Transverse colon (tissue), 4 donors: Measurements from ENCODE around the gene BPHL. TPM values are rescaled to one million over a fixed set of nuclear protein-coding genes. Genes with fewer than 3 reads are reported as not detected.
A peak's percentile ranks its signal among the peaks of the same experiment; 100 is the strongest.

Experiments used
- DNase-seq: peaks from one replicate; pipeline ENCODE4 v3.0.0-alpha.2; 2019
- H3K27ac ChIP-seq, 4 donors: fragments of 200-600 bp; sonication (generic); 2 replicates each; pipeline ENCODE4 v1.5.1; 2016 to 2018; ENCODE audit warnings: inconsistent platforms in 4 of 4
- H3K27me3 ChIP-seq: fragments of 200-600 bp; sonication (generic); 2 replicates; pipeline ENCODE4 v1.5.1; 2017; ENCODE audit warnings: inconsistent platforms
- H3K36me3 ChIP-seq, 4 donors: fragments of 200-600 bp; sonication (generic); 2 replicates each; pipeline ENCODE4 v1.5.1; 2017 to 2019; ENCODE audit warnings: inconsistent platforms in 4 of 4
- H3K4me1 ChIP-seq, 4 donors: fragments of 200-600 bp; sonication (generic); 2 replicates each; pipeline ENCODE4 v1.5.1; 2017 to 2020; ENCODE audit warnings: inconsistent platforms in 4 of 4
- H3K4me3 ChIP-seq, 4 donors: fragments of 200-600 bp; sonication (generic); 1 replicate in 1 of 4; 2 replicates in 3 of 4; pipeline versions ENCODE4 v1.5.1 to v1.6.1; 2017 to 2019; ENCODE audit warnings: inconsistent platforms in 4 of 4
- H3K9me3 ChIP-seq, 2 donors: fragments of 200-600 bp; sonication (generic); 2 replicates each; pipeline ENCODE4 v1.5.1; 2017 to 2019; ENCODE audit warnings: inconsistent platforms in 2 of 2
- CTCF ChIP-seq, 5 experiments: fragments of 200-600 bp in 3 of 5; fragments of 450-650 bp in 2 of 5; sonication (generic) in 3 of 5; IDR thresholded peaks; 1 replicate in 2 of 5; 2 replicates in 3 of 5; pipeline ENCODE4 v1.5.1; 2016 to 2017; ENCODE audit warnings: antibody characterized with exemption in 5 of 5, inconsistent platforms in 3 of 5, mild to moderate bottlenecking in 2 of 5, moderate library complexity in 1 of 5
- EP300 ChIP-seq: sonication (generic); formaldehyde crosslinking; IDR thresholded peaks from one replicate; pipeline ENCODE4 v1.6.1; 2017; ENCODE audit warnings: antibody characterized with exemption, low read depth
- POLR2A ChIP-seq: fragments of 450-650 bp; IDR thresholded peaks from one replicate; pipeline ENCODE4 v1.6.1; 2016; ENCODE audit warnings: antibody characterized with exemption, mild to moderate bottlenecking, moderate library complexity
- POLR2AphosphoS5 ChIP-seq, 3 donors: sonication (generic); formaldehyde crosslinking; IDR thresholded peaks; one replicate each; pipeline ENCODE4 v1.6.1; 2016; ENCODE audit warnings: antibody characterized with exemption in 3 of 3
- WGBS, 2 donors: methylation state at CpG; one replicate each; pipeline ENCODE4 v1.1.5; 2018; ENCODE audit warnings: low coverage in 1 of 2; 5-methylcytosine and 5-hydroxymethylcytosine counted together
- in situ Hi-C, 4 donors: fragments of 200-750 bp; cut with MboI; loops; one replicate each; pipeline versions ENCODE4 v1.15.0 to v1.15.1; 2017; ENCODE audit warnings: low sequenced_read_pairs in 3 of 4, low pct_ligation_motif_present in 1 of 4, low pct_unique_long_range_greater_than_20kb in 1 of 4
- intact Hi-C: fragments of 100-400 bp; cut with DNase I; formaldehyde crosslinking; loops from one replicate; pipeline ENCODE4 v1.15.1; 2023; ENCODE audit warnings: low total_unique reads
- total RNA-seq, 4 donors: library from RNA; depleted of rRNA; stranded (reverse); fragments of >200 nt; gene quantifications; one replicate each; pipeline ENCODE4 v1.1.0, GENCODE V29; 2016

Gene BPHL
- total RNA-seq, 4 donors from 2014 or later = 16.1 to 32.5 (median 21.2) TPM

GRCh38 chr6:3119040-3119723 is 671 bp downstream of the BPHL start:
- H3K4me1 ChIP-seq = peaks cover 6 to 18% (median 10%) of the 10 kb centered on the region in 4 donors
- intact Hi-C loops = no loop called here
- DNase-seq = no peak
- H3K27ac ChIP-seq = peak overlapping the region; percentile 91 to 96 (median 92)
- peak overlapping the region; percentile 71 to 83 (median 74) for H3K4me3 ChIP-seq
- H3K27me3 ChIP-seq = no peaks in the 10 kb centered on the region
- peaks cover 0 to 7% (median 0%) of the 10 kb centered on the region in 4 donors for H3K36me3 ChIP-seq
- 24 to 34% methylated on average over 10 to 19 of the region's 19 CpGs for WGBS, 2 donors
- in situ Hi-C loops = loop anchor here in 2 of 4 donors (25.0 kb wide), 1 partner anchor 618 kb away; no protein-coding TSS in a partner anchor
- no peaks in the 10 kb centered on the region for H3K9me3 ChIP-seq
- TF ChIP-seq POLR2A = no peak
- no peak for TF ChIP-seq POLR2AphosphoS5 (IDR thresholded peaks at IDR 0.05)
- TF ChIP-seq CTCF (IDR thresholded peaks at IDR 0.05) = no peak
- TF ChIP-seq EP300 = no peak

- in situ Hi-C loops (loop anchor here (5.0 to 25.0 kb wide), 4 partner anchors 132 to 617 kb away; partner anchors contain the start of gene PSMG4 (in 1 of the 4)), intact Hi-C loops (no loop called here)
- no peak overlapping the region for H3K4me3 ChIP-seq
- H3K4me1 ChIP-seq = peaks cover 6 to 18% (median 10%) of the 10 kb centered on the region in 4 donors
- WGBS, 2 donors = 86 to 93% methylated on average over 1 to 5 of the region's 5 CpGs
- H3K27ac ChIP-seq = no peak overlapping the region
- no peaks in the 10 kb centered on the region for H3K9me3 ChIP-seq
- no peaks in the 10 kb centered on the region for H3K36me3 ChIP-seq
- no peak for DNase-seq
- H3K27me3 ChIP-seq = no peaks in the 10 kb centered on the region
- no peak for TF ChIP-seq POLR2A
- TF ChIP-seq CTCF (IDR thresholded peaks at IDR 0.05) = no peak
- TF ChIP-seq POLR2AphosphoS5 (IDR thresholded peaks at IDR 0.05) = no peak
- no peak for TF ChIP-seq EP300
These were observed 2.2 kb downstream of the BPHL start for GRCh38 chr6:3120765-3121089.

DNA sequence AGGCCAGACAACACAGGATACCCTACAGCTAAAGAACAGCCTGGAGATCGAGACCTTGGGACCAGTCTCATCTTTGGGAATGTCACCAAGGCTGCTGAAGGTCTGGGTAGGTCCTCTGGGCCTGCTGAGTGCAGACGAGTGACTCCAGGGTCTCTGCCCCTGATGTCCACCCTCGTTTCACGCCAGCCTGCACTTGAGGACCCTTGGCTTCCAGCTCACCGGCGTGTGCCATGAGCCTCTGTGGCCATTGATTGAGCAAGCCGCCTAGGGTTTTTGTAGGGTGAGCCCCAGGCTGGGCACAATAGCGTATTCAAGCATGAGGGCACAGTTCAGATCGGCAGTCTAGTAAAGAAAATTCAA is 4.3 kb downstream of the BPHL start:
- Histone ChIP-seq H3K27me3 (no peaks in the 10 kb centered on the region), H3K27ac (no peak overlapping the region), H3K4me3 (no peak overlapping the region), H3K36me3 (no peaks in the 10 kb centered on the region), H3K9me3 (no peaks in the 10 kb centered on the region), H3K4me1 (peaks cover 6 to 14% (median 8%) of the 10 kb centered on the region in 4 donors)
- TF ChIP-seq EP300 = no peak
- TF ChIP-seq POLR2AphosphoS5 (IDR thresholded peaks at IDR 0.05) = no peak
- no peak for TF ChIP-seq POLR2A
- no peak for TF ChIP-seq CTCF (IDR thresholded peaks at IDR 0.05)
- intact Hi-C loops = no loop called here
- in situ Hi-C loops = loop anchor here (5.0 to 25.0 kb wide), 4 partner anchors 129 to 614 kb away; partner anchors contain the start of gene PSMG4 (in 1 of the 4)
- 95 to 100% methylated on average over 1 to 9 of the region's 9 CpGs for WGBS, 2 donors
- no peak for DNase-seq

- TF ChIP-seq POLR2AphosphoS5 (IDR thresholded peaks at IDR 0.05) = no peak
- TF ChIP-seq POLR2A = no peak
- TF ChIP-seq CTCF (IDR thresholded peaks at IDR 0.05) = no peak
- no peak for TF ChIP-seq EP300
- Histone ChIP-seq H3K9me3 (no peaks in the 10 kb centered on the region), H3K4me3 (no peak overlapping the region), H3K36me3 (no peaks in the 10 kb centered on the region), H3K4me1 (peaks cover 0 to 4% (median 2%) of the 10 kb centered on the region in 4 donors), H3K27me3 (no peaks in the 10 kb centered on the region), H3K27ac (no peak overlapping the region)
- intact Hi-C loops = loop anchor here (5.0 kb wide), 1 partner anchor 128 kb away; no protein-coding TSS in a partner anchor
- in situ Hi-C loops = loop anchor here (5.0 to 25.0 kb wide), 5 partner anchors 123 to 613 kb away; partner anchors contain the start of gene PSMG4 (in 1 of the 4)
- 74 to 78% methylated on average over 8 of the region's 8 CpGs for WGBS, 2 donors
- no peak for DNase-seq
These were observed 6.2 kb downstream of the BPHL start for GRCh38 chr6:3124667-3125066.
